ENCODE measurements around the gene VGLL4.

DNA sequence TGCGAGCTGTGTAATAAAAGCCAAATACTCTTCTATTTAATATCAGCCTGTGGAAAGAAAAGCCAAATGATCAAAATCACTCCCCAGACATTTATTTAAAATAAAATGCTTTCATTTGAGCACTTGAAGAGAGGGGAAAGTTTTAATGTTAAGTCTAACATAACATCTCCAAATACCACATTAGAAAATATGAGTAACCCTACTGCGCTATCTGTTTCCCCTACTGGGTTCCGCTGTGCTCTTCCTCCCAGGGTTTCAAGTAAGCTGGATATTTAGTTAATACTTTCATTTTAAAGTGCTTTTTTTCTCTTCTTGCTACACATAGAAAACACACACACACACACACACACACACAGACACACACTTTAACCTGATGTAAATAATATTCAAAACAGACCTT, 6.7 kb upstream of the VGLL4 start:
- TF ChIP-seq, protein P1, sequence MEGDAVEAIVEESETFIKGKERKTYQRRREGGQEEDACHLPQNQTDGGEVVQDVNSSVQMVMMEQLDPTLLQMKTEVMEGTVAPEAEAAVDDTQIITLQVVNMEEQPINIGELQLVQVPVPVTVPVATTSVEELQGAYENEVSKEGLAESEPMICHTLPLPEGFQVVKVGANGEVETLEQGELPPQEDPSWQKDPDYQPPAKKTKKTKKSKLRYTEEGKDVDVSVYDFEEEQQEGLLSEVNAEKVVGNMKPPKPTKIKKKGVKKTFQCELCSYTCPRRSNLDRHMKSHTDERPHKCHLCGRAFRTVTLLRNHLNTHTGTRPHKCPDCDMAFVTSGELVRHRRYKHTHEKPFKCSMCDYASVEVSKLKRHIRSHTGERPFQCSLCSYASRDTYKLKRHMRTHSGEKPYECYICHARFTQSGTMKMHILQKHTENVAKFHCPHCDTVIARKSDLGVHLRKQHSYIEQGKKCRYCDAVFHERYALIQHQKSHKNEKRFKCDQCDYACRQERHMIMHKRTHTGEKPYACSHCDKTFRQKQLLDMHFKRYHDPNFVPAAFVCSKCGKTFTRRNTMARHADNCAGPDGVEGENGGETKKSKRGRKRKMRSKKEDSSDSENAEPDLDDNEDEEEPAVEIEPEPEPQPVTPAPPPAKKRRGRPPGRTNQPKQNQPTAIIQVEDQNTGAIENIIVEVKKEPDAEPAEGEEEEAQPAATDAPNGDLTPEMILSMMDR (conservative IDR thresholded peaks at IDR 0.05; ENCODE audit: low read depth, low read length): no peak
- TF ChIP-seq NFE2L2 (IDR thresholded peaks at IDR 0.05; ENCODE audit: low read depth, low read length) (no peak), RFX5 (IDR thresholded peaks at IDR 0.05; ENCODE audit: low read depth, low read length) (no peak)

Measured in IMR-90 (cell line).